Activated naive CD4-positive, alpha-beta T cell treated with anti-CD3 and anti-CD28 coated beads, Interleukin-2, amount 50 U/mL, for 16 hours (primary cell): ENCODE results near the gene TMEM150C.

Experiments used
- DNase-seq: peaks from one replicate; pipeline ENCODE4 v3.0.0-alpha.2; 2020

The TMEM150C gene

DNA sequence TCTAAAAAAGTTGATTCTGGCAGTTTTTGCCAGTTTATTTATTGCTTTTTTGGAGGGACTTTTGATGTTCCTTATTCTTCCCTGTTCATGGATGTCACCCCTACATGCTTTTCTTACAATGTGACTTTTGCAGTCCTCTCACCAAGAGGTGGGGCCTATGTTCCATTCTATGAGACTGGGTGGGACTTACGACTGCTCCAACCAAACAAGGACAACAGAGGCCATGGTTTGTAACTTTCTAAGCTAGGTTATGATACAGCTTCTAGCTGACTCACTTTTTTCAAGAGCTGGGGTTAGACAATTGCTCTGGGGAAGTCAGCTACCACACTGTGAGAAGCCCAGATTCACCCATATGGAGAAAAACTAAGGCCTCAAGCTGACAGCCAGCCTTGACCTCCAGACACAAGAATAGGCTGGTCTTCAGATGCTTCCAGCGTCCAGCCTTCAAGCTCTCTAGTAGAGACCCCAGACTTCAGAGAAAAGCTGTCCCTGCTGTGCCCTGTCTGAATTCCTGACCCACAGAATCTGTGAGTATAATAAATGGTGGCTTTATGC lies 91.9 kb downstream of the TMEM150C start:
- no peak for DNase-seq

DNA sequence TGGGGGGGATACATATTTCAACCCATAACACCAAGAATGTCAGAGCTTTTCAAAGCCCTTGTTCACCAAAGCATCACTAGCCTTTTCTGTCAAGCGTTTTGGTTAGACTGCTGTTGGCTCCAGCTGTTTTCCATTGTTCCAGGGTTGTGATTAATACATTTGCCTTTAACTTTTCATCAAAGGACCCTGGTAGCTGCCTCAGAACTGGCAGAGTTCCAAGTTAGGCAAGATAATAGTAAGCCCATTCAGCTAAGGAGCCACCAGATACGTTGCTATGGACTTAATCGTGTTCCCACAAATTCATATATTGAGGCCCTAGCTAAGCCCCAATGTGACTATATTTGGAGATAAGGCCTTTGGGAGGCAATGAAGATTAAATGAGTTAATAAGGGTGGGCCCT lies 94.3 kb downstream of the TMEM150C start:
- no peak for DNase-seq

DNA sequence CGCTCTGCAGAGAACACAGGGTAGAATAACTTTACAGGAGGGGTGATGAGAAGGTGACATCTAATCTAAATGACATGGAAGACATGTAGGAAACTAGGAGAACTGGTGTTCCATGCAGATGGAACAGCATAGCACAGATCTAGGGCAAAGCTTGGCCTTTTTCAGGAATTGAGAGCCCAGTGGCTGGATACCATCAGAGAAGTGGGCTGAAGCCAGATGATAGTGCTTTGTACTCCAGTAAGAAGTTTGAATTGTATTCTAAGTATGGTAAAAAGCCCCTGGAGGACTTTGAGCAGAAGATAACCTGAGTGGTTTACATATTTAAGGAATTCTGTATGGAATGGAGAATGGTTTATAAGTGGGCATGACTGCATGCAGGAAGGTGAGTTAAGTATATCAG lies 98.6 kb downstream of the TMEM150C start:
- no peak for DNase-seq

DNA sequence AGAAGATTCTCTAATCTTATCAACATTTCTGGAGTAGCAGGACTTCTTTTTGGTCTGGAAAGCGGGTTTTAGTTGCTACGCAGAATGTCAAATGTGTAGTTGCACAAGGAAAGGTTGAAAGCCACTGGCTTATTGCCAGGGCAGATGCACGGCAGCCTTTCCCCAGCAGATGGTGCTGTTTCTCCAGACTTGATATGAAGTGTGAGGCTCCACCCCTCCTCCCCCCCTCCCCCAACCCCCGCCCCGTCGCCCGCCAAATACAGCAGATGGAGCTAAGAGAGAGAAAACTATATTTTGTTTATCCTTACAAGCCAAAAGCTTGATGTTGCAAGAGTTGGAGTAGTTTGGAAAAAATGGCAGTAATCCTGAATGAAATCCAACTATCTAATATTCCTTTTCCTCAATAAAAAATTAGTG lies 99.4 kb downstream of the TMEM150C start:
- peak; percentile 85 for DNase-seq

DNA sequence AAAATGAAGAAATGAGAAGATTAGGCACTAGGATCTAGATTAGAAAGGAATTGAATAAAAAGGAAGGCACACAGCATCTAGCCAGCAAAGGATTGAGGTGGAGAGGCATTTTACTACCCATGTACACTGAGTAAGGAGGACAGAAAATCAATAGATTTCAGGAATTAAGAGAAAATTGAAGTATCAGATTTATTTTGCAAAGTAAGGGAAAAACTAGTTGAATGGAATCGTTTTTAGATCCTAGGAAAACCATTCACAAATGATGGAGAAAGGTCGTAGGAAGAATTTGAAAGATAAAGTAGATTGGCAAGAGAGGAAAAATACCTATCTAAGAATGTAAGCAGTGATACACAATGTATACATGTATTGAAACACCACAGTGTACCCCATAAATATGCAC lies 100.1 kb downstream of the TMEM150C start:
- no peak for DNase-seq

DNA sequence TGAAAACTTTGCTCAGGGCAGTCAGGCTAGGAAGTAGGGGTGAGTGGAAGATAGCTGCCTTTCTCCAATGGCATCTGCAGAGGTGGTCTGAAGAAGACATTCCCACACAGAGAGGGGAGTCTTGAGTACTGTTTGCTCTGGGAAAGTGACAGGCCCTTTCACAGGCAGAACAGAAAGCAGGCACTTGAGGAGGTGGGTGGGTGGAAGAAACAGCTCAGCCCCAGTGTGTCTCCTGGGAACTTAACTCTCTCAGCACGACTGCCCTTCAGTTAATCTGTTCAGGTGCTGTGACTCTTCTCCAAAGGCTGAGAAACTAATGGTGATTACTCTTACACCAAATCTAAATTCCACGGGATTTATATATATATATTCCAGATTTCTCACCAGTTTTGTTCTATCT lies 103.1 kb downstream of the TMEM150C start:
- DNase-seq: no peak

DNA sequence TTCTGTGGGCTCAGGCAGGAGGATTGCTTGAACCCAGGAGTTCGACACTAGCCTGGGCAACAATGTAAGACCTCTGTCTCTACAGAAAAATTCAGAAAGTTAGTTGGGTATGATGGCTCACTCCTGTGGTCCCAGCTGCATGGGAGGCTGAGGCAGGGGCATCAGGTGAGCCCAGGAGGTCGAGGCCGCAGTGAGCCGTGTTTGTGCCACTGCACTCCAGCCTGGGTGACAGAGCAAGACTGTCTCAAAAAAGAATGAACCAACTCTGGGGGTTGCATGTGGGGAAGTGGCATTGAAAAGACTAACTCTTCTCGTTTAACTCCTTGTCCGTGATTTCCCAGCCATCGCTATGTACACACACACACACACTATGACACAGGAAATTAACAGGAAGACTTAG lies 104.5 kb downstream of the TMEM150C start:
- DNase-seq: no peak

DNA sequence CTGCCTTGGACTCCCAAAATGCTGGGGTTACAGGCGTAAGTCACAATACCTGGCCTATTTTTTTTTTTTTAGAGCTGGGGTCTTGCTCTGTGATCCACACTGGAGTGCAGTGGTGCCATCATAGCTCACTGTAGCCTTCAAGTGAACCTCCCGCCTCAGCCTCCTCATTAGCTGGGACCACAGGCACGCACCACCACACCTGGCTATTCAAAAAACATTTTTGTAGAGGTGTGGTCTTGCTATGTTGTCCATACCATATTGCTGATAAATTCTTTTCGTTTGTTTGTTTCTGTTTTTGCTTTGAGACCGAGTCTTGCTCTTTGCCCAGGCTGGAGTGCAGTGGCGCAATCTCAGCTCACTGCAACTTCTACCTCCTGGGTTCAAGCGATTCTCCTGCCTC lies 109.8 kb downstream of the TMEM150C start:
- DNase-seq: no peak

GRCh38 chr4:82450966-82451755 lies 110.6 kb downstream of the TMEM150C start:
- DNase-seq: no peak

- no peak for DNase-seq
These were observed 113.9 kb downstream of the TMEM150C start for GRCh38 chr4:82447886-82448285.

GRCh38 chr4:82439088-82439487 lies 122.7 kb downstream of the TMEM150C start:
- no peak for DNase-seq

DNA sequence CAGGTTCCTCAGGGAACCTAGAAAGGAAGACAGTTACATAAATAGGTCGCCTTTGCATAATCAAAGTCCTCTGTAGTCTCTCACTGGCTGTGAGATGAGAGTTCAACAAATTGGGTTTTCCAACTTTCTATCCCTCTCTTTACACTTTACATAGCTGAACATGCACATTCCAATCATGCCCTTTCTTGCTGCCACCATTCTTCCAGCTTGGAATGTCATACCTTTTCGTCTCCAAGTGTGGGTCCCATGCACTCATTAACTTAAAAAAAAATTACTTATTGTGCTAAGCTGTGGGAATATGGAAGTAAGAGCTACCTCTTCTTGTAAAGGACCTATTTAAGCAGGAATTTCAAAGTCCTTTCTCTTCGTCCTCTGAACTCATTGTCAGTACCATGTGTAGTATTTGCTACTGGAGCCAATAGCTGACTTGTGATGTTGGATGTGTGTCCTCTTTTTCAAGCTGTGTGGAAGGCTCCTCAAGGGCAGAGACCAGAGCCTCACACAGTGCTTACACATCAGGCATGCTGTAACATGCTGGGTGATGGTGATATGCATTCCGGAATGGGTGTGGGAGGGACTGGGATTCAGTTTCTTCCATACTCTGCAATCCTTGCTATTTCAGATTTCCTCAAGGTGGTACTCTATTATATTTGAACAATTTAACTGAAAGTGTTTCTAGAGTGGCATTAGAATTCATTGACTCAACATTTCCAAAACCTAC lies 124.3 kb downstream of the TMEM150C start:
- DNase-seq: no peak

- DNase-seq: no peak
These were observed 125.0 kb downstream of the TMEM150C start for GRCh38 chr4:82436780-82437179.

GRCh38 chr4:82436130-82436529 lies 125.7 kb downstream of the TMEM150C start:
- DNase-seq: no peak

GRCh38 chr4:82434949-82435348 lies 126.8 kb downstream of the TMEM150C start:
- no peak for DNase-seq

- DNase-seq: no peak
These were observed 128.0 kb downstream of the TMEM150C start for GRCh38 chr4:82433791-82434190.
